ENCODE measurements around the gene CTR9. TPM values are rescaled to one million over a fixed set of nuclear protein-coding genes. Genes with fewer than 3 reads are reported as not detected.

CTR9 gene
- total RNA-seq, 1 donor from 2014 or later: 35.6 TPM

DNA sequence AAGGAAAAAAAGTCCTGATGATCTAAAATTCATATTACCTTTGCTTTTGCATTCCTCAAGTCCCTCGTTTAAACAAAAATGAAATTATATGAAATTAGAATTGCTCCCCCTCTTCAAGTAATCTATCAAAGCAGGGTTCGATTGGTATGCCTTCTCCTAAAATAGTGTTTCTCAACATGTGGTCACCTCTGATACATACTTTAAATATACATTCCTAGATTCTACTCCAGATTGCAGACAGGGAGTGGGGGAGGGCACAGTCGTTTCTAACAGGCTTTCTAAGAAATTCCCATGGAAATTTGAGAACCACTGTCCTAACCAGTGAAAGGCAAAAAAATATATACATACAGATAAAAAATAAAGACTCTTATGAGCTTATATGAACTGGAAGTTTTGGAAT, 34.9 kb upstream of the CTR9 start:
- Mint-ChIP-seq H3K4me1 (ENCODE audit: unreplicated experiment) (peaks cover 14% of the 10 kb centered on the region), H3K36me3 (no peaks in the 10 kb centered on the region), H3K9me3 (no peaks in the 10 kb centered on the region), H3K27ac (no peak overlapping the region), H3K27me3 (no peaks in the 10 kb centered on the region), H3K4me3 (no peak overlapping the region)
- TF ChIP-seq, protein P1, sequence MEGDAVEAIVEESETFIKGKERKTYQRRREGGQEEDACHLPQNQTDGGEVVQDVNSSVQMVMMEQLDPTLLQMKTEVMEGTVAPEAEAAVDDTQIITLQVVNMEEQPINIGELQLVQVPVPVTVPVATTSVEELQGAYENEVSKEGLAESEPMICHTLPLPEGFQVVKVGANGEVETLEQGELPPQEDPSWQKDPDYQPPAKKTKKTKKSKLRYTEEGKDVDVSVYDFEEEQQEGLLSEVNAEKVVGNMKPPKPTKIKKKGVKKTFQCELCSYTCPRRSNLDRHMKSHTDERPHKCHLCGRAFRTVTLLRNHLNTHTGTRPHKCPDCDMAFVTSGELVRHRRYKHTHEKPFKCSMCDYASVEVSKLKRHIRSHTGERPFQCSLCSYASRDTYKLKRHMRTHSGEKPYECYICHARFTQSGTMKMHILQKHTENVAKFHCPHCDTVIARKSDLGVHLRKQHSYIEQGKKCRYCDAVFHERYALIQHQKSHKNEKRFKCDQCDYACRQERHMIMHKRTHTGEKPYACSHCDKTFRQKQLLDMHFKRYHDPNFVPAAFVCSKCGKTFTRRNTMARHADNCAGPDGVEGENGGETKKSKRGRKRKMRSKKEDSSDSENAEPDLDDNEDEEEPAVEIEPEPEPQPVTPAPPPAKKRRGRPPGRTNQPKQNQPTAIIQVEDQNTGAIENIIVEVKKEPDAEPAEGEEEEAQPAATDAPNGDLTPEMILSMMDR (conservative IDR thresholded peaks at IDR 0.05): no peak
- no peak for DNase-seq (ENCODE audit: extremely low spot score, unreplicated experiment)

DNA sequence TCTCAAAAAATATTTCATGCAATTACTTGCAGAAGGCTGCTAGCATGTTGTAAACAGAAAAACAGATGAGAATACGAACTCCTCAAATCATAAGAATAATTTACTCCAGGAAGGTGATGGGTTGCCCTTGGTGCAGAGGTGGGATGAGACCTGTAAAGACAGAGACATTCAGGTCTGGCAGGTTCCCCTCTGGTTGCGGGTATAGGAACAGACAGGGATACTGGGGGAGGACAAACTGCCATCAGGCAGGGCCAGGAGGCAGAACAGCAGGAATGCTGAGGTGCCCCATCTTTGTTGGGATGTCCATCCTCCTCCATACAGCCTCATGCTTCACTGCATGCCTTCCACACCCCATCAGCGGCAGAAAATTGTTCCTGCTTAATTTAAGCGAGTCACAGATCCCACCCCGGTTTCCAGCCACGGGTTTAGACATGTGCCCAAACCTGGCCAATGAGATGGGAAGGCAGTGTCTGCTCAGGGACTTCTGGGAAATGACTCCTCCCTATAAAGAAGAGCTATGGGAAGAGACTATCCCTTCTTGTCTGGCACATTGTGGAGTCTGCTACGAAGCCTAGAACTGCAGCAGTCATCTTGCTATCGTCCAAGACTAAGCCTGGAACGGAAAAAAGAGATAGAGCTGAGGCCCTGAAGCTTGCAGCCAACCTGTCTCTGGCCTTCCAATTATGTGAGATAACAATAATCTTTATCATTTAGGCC, 34.3 kb upstream of the CTR9 start:
- H3K9me3 Mint-ChIP-seq: no peaks in the 10 kb centered on the region
- peaks cover 14% of the 10 kb centered on the region for H3K4me1 Mint-ChIP-seq (ENCODE audit: unreplicated experiment)
- no peak overlapping the region for H3K27ac Mint-ChIP-seq
- H3K27me3 Mint-ChIP-seq: no peaks in the 10 kb centered on the region
- no peaks in the 10 kb centered on the region for H3K36me3 Mint-ChIP-seq
- TF ChIP-seq, protein P1 (conservative IDR thresholded peaks at IDR 0.05): no peak
- no peak overlapping the region for H3K4me3 Mint-ChIP-seq
- DNase-seq (ENCODE audit: extremely low spot score, unreplicated experiment): no peak

DNA sequence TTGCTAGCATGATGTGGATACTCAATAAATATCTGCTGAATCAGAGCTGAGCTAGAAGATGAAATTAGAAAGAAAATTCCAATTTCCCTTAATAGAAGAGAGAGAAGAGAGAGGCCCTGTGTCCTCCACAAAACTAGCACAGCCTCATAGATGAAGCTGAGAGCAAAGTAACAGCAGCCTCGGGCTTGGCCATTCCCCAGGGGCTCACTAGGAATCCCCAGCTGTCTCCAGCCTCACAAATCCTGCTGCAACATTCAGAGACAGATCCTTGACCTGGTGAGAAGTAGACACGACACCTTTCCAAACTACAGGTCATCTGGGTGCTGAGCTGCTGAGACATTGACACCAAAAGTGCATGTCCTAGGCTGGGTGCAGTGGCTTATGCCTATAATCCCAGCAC, 31.4 kb upstream of the CTR9 start:
- TF ChIP-seq, protein P1 (conservative IDR thresholded peaks at IDR 0.05): no peak
- Mint-ChIP-seq H3K36me3 (peaks cover 3% of the 10 kb centered on the region), H3K27me3 (no peaks in the 10 kb centered on the region), H3K4me1 (ENCODE audit: unreplicated experiment) (peaks cover 10% of the 10 kb centered on the region), H3K27ac (no peak overlapping the region), H3K9me3 (no peaks in the 10 kb centered on the region), H3K4me3 (no peak overlapping the region)
- DNase-seq (ENCODE audit: extremely low spot score, unreplicated experiment): no peak

DNA sequence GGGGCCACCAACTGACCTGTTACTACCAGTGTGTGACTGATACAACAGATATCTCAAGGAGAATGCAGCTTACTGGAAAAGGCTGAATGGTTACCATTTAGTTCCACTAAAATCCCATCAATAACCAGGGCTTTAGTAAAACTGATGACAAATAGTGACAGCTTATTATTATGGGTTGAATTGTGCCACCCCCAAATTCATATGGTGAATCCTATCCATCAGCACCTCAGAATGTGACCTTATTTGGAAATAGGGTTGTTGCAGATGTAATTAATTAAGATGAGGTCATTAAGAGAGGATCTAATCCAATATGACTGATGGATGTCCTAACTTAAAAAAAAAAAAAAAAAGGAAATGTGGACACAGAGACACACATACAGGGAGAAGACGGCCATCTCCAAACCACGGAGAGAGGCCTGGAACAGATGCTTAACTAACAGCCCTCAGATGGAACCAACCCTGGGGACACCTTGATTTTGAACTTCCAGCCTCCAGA, 30.1 kb upstream of the CTR9 start:
- H3K9me3 Mint-ChIP-seq: no peaks in the 10 kb centered on the region
- DNase-seq (ENCODE audit: extremely low spot score, unreplicated experiment): no peak
- no peak overlapping the region for H3K27ac Mint-ChIP-seq
- H3K27me3 Mint-ChIP-seq: no peaks in the 10 kb centered on the region
- peaks cover 7% of the 10 kb centered on the region for H3K4me1 Mint-ChIP-seq (ENCODE audit: unreplicated experiment)
- H3K4me3 Mint-ChIP-seq: no peak overlapping the region
- TF ChIP-seq, protein P1 (conservative IDR thresholded peaks at IDR 0.05): no peak
- peaks cover 3% of the 10 kb centered on the region for H3K36me3 Mint-ChIP-seq

DNA sequence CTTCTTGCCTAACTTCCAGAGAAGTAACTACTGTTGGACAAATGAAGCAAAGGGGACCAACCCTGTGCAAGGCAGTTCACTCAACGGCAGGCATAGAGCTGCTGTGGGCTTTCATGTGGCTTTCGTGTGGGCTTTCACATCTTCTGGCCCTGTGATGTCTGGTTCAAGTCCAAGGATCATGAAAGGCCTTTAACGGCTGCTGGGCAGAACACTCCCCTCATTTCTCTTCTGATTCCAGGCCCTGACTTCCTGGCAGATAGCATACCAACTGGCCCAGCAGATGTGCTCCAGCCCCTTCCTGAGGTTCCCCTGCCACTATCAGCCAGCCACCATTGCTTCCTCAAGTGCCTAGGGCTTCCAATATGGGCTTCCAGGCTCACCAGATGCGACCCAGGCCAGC, 28.7 kb upstream of the CTR9 start:
- Mint-ChIP-seq H3K9me3 (no peaks in the 10 kb centered on the region), H3K4me1 (ENCODE audit: unreplicated experiment) (peaks cover under 1% of the 10 kb centered on the region), H3K4me3 (no peak overlapping the region), H3K27me3 (no peaks in the 10 kb centered on the region), H3K27ac (no peak overlapping the region), H3K36me3 (peaks cover 3% of the 10 kb centered on the region)
- TF ChIP-seq, protein P1 (conservative IDR thresholded peaks at IDR 0.05): no peak
- DNase-seq (ENCODE audit: extremely low spot score, unreplicated experiment): no peak
